HuH-7 (cell line): ENCODE results near the gene PRR23C.
"Not testable (repeated sequence)": the region's sequence is repeated elsewhere in the genome, so short reads cannot be mapped to it uniquely, and the experiment has no call there.

Experiments
- DNase-seq: peaks from one replicate; pipeline ENCODE4 v3.0.0; 2011; ENCODE audit warnings: low spot score

PRR23C gene

DNA sequence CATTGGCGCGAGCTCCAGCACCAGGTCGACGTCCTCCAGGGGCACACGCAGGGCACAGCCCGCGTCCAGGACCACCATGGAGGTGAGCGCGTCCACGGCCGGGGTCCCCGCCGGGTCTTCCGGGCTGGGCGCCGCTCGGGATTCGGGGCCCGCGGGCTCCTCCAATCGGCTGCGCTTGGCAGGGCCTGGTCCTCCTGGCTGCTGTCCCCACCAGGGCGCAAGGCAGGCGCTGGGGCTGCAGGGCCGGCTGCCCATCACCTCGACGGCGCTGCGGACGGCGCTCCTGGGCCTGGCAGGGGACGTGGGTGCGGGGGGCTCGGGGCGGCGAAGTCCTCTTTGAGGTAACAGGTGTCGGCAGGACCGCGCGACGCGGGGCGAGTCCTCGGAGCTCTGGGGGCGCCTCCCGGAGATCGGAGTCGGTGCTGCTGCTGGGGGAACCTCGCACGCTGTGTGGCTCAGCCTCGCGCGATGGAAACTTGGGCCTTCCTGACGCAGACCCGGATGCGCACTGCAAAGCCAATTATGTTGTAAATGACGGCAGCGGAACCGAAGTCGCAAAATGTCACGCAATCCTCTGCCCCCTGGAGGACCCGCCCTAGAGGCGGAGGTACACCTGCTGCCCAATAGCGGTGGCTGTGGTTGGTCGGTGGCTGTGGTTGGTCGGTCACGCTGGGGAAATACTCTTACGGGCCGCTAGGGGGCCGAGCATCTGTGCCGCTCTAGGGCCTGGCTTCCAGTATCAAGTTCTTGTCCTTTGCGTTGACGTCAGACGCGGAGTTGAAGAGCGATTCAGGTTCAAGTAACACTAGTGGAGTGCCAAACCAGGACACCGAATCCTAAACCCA is at the start of gene PRR23C:
Gene PRR23C, minus strand, starts transcription at position 527 of the 845 bp plus-strand sequence. Its CDS starts 272 bp downstream, at position 255.
- DNase-seq: no peak

DNA sequence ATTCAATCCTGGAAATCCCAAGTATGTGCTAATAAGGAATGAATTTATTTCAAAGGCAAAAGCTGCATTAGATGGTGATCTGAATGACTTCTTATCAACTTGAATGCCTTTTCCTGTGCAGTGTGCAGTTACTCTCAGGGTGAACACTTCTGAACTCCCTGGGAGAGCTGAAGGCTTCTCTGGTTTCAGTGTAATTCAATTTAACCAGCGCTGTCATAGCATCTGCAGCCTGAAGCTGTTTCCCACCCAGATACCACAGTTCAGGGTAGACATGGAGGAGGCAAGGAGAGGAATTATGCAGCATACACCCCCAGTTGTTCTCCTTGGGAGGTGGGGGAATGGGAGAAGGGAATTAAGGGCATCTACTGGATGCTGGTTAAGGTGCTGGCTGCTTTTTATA is 49.1 kb upstream of the PRR23C start:
- DNase-seq: no peak

DNA sequence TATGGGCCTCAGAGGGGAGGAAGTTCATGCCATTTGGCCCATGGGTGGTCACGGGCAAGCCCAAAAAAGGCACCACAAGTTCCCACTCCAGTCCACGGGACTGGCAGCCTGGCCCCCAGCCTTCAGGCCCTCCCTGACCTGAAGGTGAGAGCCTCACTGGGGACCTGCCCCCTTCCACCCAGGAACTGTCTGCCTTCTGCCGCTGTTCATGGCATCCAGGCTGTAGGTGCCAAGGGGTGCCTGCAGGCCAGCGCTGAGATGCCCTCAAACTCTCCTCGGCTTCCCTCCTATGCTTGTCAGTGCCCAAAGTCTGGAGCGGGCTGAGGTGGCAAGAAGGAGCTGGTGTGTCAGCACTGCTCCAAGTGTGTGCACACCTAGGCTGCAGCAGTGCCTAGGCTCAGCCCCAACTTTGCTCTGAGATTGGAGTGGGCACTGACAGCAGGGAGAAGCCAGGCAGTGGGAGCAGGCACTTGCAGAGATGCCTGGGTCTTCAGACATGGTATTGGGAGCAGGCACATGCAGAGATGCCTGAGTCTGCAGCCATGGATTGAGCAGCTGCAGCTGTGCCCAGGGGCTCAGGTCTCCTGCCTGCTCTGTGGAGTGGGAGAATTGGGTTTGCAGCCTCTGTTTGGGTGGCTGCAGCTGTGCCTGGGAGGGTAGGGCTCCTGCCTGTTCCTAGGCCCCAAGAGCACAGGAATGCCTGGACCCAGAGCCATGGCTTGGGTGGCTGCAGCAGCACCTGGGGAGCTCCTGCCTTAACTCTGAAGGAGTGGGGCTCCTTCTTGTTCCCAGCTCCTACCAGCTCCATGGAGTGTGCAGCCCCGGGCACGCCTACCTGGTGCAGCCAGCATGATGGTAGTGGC is 44.0 kb upstream of the PRR23C start:
- no peak for DNase-seq

DNA sequence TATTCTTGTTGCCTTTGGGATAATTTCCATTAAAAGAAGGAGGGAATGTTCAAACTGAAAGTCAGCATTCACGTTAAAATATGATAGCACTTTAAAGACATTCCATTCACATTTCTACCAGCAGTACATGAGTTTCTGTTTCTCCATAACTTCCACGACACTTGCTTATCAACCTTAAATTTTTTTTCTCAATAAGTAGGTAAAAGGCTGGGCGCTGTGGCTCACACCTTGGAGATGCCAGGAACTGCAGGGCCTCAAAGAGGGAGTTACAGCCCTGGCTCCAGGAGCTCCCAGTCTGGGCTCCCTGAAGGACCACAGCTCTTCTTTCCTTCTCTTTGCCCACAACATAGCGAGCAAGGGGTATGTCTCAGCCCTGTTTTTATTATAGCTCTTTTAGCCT is 42.9 kb upstream of the PRR23C start:
- no peak for DNase-seq

DNA sequence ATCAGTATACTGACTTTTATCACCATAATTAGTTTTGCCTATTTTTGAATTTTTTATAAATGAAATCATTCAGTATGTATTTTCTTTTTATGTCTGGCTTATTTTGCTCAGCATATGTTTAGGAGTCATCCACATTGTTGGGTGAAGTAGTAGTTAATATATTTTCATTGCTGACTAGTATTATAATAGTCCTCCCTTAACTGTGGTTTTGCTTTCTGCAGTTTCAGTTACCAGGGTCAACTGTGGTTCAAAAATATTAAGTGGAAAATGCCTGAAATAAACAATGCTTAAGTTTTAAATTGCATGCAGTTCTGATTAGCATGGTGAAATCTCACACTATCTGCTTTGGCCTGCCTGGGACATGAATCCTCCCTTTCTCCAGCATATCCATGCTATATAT is 39.5 kb upstream of the PRR23C start:
- DNase-seq: no peak

DNA sequence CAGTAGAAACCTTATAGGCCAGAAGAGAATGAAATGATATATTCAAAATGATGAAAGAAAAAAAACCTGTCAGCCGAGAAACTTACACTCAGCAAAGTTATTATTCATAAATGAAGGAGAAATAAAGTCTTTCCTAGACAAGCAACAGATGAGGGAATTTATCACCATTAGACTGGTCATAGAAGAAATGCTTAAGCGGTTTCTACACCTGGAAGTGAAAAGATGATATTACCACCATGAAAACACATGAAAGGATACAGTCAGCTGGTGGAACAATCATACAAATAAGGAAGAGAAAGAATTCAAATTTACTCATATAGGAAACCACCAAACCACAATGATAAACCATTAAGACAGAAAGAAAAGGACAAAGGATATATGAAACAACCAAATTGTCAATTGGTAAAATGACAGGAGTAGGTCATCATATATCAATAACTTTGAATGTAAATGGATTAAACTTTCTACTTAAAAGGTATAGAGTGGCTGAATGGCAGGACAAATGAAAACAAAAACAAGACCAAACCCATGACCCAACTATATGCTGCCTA is 29.9 kb upstream of the PRR23C start:
- DNase-seq: no peak

DNA sequence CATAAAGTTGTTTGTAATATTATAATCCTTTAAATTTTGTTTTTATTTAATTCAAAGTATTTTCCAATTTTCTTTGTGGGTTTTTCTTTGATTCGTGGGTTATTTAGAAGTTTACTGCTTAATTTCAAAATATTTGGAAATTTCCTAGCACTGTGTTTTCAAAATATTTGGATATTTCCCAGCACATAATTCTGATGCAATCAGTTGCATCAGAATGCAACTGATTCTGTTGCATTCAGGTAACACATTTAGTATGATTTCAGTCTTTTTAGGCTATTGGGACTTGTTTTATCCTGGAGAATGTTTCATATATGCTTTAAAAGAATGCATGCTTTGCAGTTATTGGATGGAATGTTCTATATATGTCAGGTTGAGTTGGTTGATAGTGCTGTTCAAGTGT is 18.2 kb upstream of the PRR23C start:
- DNase-seq: no peak

DNA sequence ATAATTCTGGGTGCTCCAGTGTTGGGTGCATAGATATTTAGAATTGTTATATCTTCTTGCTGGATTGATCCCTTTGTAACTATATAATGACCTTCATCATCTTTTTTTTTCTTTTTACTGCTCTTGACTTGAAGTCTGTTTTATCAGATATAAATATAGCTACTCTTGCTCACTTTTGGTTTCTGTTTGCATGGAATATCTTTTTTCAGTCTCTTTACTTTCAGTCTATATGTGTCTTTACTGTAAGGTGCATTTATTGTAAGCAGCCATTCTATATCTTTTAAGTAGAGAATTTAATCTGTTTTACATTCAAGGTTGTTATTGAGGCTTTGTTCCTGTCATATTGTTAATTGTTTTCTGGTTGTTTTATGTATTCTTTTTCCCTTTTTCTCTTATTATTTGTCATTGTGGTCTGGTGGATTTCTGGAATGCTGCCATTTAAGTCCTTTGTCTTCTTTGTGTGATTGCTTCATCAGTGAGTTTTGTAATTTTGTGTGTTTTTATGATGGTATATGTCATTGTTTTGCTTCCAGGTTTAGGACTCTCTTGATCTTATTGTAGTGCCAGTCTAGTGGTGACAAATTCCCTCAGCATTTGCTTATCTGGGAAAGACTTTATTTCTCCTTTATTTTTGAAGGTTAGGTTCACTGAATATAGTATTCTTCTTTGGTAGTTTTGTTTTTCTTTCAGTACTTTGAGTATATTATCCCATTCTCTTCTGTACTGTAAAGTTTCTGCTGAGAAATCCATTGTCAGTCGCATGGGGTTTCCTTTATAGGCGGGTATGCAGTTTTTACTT is 8.3 kb upstream of the PRR23C start:
- no peak for DNase-seq

DNA sequence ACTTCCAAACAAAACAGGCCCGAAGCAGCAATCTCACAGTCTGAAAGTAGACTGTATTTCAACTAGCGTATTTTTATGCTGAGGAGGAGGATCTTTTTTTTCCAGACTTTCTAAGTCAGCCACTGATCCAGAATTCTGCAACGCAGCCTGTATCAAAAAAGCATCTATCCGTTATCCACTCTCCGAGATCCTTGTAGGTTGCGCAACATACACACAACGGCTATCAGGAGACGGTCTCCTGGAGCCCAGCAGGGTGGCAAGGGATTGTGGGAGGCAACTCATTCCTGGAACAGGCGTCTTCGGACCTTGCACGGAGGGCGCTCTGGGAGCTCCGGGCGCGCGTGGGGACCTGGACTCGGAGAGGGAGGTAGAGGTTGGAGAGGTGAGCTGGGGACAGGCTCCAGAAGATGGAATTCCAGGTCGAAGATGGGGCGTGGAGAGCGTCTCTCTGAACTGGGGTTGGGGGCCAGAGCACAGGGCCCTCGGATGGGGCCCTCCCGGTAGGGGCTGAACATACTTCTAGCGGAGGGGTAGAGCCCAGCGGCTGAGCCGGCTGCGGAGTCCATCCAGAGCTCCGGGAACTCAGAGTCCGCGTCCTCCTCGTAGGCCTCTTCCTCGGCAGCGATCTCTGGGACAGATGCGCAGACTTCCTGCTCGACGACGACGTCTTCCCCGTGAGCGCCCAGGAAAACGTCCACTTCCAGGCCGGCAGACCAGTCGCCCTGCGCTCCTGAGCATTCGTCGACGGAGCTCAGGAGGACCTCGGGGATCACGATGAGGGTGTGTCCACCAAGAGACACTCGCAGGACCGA is 932 bp downstream of the PRR23C start:
- no peak for DNase-seq

DNA sequence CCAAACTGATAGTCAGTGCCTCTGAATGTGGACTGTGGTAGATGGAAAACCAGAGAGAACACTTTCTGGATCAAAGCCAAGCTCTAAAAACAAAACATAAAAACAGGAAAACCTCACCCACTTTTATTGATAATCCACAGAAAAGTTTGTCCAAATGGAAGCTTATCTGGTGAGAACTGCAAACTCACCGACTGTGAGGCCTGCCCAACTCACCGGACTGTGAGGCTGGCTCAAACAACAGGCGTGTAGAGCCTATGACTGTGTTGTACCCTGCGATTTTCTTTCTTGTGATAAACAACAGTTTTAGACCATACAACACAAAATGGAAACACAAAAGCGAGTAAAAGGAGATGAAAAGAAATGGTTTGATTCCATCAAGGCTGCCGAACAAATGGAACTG is 7.2 kb downstream of the PRR23C start:
- DNase-seq: no peak

DNA sequence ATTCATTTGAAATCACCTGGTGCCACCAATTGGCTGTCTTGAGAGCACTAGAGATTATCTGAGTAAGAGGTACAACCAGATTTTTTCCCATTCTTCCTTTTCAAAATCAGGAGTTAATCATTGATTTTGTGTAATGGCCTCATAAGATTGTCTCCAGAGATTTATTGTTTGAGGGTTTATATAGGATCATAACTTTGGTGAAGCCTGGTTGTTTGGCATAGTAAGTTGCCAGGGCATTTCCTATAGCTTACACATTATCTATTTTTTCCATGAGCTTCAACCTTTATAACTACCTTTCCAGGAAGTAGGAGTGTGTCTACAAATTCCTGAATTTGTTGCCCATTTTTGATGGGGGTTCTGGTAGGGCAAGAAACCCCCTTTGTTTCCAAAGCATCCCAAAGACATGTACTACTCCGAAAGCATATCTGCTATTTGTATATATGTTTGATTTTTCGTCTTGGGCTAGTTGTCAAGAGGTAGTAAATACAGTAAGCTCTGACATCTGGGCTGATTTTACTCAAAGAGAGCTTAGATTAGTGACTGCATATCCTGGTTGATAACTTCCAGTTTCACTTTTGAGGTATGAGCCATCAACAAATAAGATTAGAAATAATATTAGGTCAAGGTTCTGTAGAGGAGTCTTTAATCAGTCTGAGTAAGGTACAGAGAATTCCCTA is 12.2 kb downstream of the PRR23C start:
- DNase-seq: no peak

DNA sequence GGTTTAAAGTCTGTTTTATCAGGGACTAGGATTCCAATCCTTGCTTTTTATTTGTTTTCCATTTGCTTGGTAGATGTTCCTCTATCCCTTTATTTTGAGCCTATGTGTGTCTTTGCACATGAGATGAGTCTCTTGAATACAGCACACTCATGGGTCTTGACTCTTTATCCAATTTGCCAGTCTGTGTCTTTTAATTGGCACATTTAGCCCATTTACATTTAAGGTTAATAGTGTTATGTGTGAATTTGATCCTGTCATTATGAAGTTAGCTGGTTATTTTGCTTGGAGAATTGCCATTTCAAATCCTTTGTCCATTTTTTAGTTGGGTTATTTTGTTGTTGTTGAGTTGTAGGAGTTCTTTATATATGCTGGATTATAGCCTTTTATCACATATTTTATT is 14.1 kb downstream of the PRR23C start:
- DNase-seq: not testable (repeated sequence)

DNA sequence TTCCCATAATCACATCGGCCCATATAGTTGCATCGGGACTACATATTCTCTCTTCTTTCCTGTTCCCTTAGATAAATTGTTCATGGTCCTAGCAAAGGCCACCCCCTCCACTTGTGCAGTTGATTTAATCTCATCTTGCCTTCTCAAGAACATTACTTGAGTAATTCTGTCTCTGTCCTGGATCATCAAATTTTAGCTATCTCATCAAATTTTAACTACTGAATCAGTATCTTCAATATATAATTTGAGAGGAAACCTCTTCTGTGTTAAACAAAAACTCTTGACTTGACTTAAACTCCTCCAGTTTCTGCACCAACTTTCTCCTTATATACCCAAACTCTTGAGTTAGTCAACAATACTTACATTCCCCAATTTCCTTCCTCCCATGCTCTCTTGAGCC is 19.7 kb downstream of the PRR23C start:
- no peak for DNase-seq

DNA sequence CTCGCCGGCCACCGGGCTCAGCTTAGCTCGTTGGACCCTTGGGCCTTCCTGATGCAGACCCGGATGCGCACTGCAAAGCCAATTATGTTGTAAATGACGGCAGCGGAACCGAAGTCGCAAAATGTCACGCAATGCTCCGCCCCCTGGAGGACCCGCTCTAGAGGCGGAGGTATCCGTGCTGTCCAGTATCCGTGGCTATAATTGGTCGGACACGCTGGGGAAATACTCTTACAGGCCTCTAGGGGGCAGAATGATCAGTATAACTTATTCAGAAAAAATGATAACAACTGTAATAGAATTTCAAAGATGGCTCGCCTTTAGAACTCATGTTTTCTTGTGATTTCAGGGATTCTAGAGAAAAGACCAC is 23.8 kb downstream of the PRR23C start, which contains the start of gene PRR23B:
Gene PRR23B, minus strand, starts transcription at position 59 of the 367 bp plus-strand sequence. CDS start 265 bp downstream, outside the sequence.
- DNase-seq: no peak

DNA sequence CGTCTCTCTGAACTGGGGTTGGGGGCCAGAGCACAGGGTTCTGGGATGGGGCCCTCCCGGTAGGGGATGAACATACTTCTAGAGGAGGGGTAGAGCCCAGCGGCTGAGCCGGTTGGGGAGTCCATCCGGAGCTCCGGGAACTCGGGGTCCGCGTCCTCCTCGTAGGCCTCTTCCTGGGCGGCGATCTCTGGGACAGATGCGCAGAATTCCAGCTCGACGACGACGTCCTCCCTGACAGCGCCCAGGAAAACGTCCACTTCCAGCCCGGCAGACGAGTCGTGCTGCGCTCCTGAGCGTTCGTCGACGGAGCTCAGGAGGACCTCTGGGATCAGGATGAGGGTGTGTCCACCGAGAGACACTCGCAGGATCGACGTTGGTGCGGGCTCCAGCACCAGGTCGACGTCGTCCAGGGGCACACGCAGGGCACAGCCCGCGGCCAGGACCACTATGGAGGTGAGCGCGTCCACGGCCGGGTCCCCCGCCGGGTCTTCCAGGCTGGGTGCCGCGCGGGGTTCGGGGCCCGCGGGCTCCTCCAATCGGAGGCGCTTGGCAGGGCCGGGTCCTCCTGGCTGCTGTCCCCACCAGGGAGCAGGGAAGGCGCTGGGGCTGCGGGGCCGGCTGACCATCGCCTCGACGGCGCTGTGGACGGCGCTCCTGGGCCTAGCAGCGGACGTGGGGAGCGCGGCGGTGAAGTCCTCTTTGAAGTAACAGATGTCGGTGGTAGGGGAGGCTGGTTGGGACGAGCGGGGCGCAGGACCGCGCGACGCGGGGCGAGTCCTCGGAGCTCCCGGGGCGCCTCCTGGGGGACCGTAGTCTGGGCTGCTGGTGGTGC is 24.4 kb downstream of the PRR23C start:
- DNase-seq: no peak

DNA sequence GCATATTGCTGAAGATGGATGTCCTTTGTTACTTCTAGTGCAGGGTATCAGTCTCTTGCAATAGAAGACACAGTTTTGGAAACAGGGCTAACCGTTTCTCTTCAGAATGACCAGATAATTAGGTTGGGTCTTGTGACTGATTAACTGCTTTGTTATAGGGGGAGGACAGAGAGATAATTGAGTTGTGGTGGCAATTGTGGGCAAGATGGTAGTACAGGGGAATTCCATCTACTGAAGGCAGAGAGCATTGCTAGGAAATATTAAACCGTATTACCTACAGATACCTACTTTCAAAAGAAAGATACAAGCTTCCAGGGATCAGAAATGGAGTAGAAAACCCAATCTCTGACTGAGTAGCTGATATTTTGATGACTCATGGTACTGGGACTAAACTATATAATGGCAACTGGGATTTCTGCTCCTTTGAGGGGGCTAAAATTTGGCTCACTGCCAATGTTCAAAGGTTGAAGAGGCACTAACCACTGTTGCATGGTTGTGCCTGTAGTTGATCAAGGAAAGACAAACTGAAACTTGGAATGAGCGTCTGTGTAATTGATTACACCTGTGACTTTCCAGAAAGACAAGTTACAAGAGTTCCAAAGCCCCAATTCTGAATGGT is 28.2 kb downstream of the PRR23C start:
- DNase-seq: no peak

DNA sequence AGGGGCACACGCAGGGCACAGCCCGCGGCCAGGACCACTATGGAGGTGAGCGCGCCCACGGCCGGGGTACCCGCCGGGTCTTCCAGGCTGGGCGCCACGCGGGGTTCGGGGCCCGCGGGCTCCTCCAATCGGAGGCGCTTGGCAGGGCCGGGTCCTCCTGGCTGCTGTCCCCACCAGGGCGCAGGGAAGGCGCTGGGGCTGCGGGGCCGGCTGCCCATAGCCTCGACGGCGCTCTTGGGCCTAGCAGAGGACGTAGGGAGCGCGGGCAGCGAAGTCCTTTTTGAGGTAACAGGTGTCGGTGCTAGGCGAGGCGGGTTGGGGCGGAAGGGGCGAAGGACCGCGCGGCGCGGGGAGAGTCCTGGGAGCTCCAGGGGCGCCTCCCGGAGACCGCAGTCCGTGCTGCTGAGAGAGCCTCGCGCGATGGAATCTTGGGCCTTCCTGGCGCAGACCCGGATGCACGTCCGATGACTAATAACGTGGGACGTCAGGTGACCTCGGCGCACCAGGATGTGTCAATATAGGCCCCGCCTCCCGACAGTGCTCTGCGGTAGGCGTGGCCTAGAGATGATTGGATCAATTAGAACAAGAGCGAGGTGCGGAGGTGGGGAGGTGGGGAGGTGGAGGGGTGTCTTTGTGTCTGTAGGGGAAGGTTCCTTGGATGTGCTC is 38.5 kb downstream of the PRR23C start, which contains the start of gene PRR23A:
Gene PRR23A, minus strand, starts transcription at position 218 of the 666 bp plus-strand sequence. Its CDS starts 0 bp downstream, at position 218.
- DNase-seq: no peak

DNA sequence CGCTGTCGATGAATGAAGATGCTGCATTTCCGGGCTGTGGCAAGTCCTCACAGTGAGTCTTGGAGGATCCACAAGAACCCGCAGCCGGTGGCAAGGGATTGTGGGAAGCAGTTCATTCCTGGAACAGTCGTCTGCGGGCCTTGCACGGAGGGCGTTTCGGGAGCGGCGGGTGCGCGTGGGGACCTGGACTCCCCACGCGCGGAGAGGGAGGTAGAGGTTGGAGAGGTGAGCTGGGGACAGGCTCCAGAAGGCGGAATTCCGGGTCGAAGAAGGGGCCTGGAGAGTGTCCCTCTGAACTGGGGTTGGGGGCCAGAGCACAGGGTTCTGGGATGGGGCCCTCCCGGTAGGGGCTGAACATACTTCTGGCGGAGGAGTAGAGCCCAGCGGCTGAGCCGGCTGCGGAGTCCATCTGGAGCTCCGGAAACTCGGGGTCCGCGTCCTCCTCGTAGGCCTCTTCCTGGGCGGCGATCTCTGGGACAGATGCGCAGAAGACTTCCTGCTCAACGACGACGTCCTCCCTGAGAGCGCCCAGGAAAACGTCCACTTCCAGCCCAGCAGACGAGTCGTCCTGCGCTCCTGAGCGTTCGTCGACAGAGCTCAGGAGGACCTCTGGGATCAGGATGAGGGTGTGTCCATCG is 39.2 kb downstream of the PRR23C start:
- DNase-seq: no peak
